CD4-positive, alpha-beta T cell treated with Interleukin-6 for 4 hours (primary cell): ENCODE results near the gene MAD1L1.
A peak's percentile ranks its signal among the peaks of the same experiment; 100 is the strongest.
"Not testable (repeated sequence)": the region's sequence is repeated elsewhere in the genome, so short reads cannot be mapped to it uniquely, and the experiment has no call there.

Experiments used
- DNase-seq: peaks from one replicate; pipeline ENCODE4 v3.0.0-alpha.2; 2020; ENCODE audit warnings: mixed read lengths

Gene MAD1L1

DNA sequence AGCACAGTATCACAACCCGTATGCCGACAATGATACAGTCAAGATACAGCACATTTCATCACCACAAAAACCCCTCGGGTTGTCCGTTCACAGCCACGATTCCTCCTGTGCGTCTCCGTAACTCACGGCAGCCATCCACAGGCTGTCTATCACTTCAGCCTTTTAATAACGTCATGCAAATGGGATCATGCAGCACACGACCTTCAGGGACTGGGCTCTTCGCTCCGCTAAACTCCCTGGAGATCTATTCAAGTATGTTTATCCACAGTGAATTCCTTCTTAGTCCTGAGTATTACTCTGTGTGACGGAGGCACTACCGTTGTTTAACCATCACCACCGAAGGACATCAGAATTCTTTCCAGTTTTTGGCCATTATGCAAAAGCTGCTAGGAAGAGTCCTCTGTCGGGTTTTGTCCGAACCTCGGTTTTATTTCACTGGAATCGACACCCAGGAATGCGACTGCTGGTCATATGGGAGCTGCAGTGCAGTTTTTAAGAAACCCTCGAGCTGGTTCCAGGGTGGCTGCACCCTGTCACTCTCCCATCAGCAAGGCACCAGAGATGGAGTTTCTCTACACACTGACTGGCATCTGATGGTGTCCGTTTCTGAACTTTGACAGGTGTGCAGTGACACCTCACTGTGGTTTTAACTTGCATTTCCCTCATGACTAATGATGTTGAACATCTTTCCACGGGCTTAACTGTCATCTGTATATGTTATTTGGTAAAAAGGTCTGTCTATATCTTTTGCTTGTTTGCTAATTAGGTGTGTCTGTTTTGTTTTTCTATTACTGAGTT, 193.6 kb downstream of the MAD1L1 start:
- DNase-seq, result peak; percentile 24

DNA sequence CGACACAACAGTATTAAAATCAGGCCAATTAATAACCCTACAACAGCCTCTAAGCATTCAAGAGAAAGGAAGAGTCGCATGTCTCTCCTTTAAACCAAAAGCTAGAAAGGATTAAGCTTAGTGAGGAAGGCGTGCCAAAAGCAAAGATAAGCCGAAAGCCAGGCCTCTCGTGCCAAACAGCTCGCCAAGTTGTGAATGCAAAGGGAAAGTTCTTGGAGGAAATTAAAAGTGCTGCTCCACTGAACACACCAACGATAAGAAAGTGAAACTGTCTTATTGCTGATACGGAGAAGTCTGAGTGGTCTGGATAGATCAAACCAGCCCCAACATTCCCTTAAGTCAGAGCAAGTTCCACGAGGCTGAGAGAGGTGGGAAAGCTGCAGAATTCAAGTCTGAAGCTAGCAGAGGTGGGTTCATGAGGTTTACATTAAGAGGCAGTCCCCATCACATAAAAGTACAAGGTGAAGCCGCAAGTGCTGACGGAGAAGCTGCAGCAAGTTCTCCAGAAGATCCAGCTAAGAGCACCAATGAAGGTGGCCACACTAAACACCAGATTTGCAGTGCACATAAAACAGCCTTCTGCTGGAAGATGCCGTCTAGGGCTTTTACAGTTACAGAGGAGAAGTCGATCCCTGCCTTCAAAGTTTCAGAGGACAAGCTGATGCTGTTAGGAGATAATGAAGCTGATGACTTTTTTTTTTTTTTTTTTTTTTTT, 194.8 kb downstream of the MAD1L1 start:
- DNase-seq, result peak; percentile 19

DNA sequence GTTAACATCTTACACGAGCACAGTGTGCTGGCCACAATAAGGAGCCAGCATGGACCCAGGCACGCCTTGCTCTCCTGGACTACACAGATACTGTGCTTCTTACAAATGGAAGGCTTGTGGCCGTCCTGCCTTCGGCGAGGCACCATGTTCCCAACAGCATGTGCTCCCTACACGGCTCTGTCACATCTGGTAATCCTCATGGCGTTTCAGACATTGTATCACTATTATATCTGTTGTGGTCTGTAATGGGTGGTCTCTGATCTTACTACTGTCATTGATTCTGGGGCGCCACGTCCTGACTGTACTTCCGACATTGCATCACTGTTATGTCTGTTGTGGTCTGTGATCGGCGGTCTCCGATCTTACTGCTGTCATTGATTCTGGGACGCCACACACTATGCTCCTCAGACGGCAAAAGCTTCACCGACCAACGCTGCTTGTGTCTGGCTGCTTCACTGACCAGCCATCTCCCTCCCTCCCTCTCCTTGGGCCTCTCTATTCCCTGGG, 195.4 kb downstream of the MAD1L1 start:
- peak; percentile 47 for DNase-seq

DNA sequence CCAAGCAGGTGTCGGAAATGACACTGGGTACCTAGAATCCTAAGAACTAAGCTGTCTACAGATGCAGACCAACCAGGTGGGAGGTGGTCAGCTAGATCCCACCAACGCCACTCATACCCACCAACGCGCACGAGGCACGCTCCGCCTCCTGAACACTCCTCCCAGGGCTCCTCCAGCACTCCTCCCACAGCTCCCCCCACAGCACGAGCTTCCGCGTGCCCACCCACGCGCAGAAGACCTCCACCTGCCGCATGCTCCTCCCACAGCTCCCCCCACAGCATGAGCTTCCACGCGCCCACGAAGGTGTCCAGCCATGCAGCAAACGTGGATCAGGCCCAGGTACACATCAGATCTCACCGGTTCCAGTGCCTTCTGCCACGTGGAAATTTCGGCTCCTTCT, 196.0 kb downstream of the MAD1L1 start:
- DNase-seq, result no peak

DNA sequence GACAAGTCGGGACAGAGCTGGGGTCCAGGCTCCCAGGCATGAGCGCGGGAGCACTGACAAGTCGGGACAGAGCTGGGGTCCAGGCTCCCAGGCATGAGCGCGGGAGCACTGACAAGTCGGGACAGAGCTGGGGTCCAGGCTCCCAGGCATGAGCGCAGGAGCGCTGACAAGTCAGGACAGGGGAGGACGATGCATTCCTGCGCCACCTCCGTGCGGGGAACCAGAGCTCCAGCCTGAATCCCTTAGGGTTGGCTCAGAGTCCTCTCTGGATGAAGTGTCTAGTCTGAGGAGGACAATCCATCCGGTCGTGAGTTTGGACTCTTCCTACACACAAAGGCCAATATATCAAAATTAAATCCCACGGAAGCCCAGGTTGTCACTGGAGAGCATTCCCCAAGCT, 196.5 kb downstream of the MAD1L1 start:
- not testable (repeated sequence) for DNase-seq

DNA sequence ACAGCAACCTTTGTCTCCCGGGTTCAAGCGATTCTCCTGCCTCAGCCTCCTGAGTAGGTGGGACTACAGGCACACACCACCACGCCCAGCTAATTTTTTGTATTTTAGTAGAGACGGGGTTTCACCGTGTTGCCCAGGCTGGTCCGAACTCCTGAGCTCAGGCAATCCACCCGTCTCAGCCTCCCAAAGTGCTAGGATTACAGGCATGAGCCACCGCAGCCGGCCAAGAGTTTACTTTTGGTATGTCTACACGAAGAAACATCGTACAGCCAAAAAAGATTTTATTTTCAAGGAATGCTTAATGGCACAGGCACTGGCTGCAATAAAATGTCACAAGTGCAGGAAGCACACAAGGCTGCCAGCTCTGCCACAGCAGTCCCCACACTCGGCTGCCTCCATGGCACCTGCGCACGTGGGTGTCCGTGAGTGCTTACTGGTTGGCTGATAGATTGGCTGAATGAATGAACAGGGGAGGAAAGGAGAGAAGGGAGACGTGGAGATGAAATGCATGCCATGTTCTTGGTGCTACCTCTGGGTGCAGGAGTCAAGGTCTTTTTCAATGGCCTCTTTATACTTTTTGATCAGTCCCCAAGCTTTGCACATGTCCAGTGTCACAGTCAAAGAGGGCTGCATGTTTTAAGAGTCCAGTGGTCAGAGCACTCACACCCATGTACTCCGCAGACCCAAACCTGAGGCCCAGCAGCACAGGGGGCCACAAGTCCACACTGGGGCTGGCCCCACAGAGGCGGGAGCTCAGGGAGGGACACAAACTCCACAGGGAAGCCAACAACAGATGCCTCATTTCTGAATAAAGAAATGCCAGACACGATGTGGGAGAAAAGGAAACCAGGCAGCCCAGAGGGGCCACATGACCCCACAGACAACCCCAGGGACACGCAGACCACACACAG, 198.2 kb downstream of the MAD1L1 start:
- no peak for DNase-seq

DNA sequence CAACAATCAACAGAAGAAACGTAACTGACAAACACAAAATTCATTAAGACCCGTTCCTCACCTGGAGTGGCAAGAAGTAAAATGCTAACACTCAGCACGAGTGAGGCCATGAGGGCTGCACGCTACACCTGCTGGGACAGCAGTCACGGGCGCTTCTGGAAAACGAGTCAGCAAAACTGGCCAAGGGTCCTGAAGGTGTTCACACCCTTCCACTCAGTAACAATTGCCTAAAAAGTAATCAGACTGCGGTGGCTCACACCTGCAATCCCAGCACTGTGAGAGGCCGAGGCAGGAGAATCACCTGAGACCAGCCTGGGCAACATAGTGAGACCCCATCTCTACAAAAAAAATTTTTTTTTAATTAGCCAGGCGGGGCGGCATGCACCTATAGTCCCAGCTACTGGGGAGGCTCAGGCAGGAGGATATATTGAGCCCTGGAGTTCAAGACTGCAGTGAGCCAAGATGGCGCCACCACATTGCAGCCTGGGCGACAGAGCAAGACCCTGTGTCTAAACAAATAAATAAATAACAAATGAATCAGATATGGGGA, 199.1 kb downstream of the MAD1L1 start:
- no peak for DNase-seq

DNA sequence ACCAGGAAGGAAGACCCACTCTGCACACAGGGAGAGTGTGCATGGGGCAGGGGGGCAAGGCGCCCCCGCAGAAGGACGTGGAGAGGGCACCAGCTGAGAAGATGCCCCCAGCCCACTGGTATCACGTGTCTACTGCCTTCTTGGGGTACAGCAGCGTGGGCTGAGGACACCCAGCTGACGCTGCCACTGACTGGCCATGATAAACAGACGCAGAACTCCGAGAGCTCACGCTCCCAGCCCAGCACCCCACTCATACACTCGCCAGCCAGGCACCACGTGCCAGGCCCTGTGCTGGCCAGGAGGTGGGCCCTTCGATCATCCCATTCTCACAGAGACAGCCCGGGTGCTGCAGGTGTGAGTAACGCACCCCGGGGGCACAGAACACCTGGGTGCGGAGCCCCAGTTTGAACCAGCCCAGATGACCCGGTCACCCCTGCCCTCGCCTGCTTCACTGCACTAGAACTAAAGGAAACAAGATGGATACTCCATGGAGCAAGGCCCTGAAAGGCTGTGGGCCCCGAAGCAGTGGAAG, 199.8 kb downstream of the MAD1L1 start:
- DNase-seq, result no peak

DNA sequence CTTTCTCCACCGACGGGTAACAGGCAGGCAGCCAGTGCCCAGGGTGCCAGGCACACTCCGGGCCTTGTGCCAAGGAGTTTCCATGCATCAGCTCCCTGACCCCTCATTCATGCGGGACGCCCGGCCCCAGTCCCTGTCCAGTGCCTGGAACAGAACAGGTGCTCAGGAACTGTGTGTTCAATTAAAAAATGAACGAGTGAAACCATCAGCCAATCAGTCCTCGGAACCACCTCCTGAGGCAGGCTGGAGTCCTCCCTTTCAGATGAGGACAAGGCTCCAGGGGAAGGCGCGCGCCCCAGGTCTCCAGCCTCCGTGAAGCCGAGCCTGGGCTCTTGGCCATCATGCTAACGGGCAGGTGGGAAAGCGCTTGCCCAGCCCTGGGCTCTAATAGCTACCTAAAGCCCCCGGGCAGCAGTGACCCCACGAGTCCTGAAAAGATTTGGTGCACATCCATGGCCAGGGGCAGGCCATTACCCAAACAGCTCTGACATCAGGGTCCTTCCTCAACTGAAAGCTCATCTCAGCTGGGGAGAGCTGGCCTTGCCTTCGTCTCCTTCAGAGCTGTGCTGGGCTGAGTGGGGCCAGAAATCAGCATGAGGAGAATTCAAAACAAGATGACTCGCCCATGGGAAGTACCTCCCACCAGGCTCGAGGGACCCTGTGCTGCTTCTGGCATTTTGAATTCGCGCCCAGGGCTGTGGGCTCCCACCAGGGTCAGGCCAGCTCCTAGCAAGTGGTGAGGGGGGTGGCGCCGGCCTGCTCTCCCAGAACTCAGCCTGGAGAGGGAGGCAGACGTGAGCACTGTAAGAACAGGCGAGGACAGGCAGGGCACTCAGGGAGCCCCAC, 200.5 kb downstream of the MAD1L1 start:
- DNase-seq, result no peak

DNA sequence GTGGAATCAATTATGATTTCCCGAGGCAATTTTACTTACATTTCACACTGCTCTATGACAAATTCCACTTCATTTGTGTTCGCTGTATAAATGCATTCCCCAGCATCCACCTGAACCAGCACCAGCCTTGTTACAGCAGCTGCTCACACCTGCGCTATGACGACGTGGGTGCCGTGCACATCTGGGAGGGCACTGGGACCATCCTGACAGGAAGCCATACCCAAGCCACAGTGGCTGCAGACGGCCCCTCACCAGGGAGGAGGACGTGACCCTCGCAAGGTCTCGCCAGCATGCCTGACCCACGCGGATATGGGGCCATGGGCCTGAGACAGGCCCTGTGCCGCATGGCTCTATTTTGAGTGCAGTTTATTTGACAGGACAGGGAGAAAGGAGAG, 201.3 kb downstream of the MAD1L1 start:
- DNase-seq, result no peak

DNA sequence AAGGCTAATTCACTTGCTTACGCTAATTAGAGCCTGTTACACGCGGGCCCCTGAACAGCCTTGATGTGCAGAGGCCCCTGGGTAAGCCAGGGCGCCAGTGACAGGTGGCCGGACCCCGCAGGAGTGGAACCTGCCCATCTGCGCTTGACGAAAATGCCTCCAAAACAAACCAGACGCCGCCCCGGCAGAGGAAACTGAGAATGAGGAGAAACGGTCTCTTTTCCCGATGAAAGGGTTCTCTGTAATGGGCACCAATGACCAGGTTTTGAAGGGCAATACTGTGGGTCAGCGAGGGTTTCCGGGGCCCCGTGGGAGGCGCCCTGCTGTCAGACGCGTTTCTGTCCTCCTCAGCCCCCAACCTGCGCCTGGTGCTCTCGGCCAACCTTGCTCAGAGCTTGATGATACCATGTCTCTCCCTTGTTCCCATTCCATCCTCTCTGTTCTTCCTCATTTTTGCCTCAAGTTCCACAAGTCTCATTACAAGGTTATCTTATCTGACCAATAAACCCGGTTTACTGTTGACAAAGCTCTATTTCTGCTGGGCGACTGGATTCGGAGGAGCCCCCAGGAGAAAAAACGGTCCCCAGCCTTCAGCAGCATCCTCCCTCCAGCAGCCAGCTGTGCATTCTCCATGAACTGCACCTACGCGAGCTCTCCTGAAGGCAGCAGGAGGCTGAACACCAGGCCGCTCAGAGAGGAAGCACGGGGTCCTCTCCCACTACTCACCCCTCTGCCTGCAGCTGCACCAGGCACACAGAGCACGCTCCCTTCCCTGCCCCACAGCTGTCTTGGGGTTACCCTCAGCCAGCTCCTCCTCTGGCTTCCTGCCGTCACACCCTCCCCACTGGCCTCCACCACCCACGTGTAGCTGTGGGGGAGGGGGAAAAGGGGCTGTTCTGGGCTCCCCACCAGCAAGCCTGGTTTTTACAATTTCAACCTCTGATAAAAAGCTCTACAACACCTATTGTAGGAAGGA, 202.0 kb downstream of the MAD1L1 start:
- peak; percentile 28 for DNase-seq

DNA sequence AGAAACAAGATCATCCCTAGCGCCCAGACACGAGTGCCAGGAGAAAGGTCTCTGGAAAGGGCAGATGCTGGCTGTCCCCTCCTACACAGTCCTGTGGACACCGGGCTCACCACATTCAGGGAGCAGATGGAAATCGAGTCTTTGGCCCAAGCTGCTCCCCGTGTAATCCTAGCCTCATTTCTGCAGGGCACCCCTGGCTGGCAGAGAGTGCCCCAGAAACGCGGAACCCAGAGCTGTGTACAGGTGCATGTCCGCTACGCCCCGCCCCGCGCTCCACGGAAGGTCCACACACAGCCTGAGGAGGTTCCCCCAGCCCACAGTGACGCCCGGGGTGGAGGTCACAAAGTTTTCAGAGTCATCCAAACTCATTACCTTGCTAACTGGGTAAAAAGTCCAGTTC, 202.8 kb downstream of the MAD1L1 start:
- no peak for DNase-seq

DNA sequence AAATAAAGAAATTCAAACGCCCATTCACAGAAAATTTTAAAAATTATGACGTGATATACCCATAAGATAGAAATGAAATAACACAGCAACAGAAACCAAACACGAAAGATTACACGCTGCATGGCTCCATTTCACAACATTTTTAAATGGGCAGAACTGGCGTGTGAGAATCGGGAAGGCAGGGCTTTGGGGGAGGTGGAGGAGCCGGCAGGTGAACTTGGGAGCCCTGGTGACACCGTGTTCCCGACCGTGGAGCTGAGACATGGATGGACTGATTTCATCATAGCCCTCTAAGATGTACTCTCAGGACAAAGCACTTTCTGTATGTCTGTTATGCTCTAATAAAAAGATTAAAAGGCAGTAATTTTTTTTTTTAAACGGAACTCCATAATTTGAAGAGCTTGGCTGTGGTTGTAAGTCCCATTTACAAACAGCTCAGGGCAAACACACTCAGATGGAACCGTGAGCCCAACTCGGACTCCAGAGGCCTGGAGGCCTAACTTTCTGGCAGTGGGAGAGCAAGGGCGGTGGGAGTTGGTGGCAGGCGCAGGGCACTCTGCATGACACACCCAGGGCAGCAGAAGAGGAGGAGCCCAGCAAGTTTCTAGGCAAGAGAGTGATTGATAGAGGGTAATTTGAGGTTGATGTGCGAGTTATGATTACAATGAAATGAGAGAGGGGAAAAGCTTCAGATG, 203.4 kb downstream of the MAD1L1 start:
- no peak for DNase-seq

DNA sequence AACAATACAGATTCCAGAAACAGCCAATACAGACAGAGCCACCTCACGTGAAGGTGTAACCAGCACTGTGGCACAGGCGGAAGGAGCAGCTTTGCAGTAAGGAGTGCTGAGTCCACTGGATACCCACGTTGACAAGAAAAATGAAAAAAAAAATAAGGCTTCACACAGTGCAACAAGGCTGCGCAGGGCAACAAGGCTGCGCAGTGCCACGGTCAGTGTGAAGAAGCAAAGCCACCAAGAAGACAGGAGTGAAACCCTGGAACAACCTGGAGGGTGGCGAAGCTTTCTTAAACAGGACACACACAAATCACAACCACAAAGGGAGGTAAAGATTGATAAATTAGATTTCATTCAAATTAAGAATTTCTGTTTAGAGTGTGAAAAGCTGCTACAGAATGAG, 204.0 kb downstream of the MAD1L1 start:
- DNase-seq, result no peak

DNA sequence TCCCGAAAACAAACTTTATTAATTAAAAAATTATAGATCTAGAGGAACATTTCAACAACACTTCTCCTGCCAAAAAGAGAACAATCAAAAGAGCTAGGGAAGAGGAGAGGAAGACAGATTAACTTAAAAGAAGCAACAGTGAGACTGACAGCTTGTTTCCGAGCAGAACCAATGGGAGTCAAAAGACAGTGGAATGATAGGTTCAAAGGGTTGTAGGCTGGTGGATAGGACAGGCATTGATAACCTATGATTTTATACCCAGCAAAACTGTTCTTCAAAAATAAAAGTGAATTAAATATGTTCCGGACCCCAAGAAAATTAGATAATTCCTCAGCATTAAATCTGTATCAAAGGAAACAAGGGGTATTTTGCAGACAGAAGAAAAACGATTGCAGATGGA, 207.6 kb downstream of the MAD1L1 start:
- no peak for DNase-seq

DNA sequence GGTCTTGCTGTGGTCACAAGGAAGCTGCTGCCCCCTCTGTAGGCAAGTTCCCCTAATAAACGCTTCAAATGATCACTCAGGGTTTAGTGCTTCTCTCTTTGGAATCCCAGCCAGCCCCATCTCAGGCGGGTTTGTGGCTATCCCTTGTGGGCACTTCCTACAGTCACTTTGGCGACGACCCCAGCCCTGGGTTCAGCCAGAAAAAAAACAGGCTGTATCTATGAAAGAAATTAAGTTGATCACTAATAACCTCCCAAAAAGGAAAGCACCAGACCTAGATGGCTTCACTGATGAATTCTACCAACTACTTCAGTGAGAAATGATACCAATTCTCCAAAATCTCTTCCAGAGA, 208.2 kb downstream of the MAD1L1 start:
- no peak for DNase-seq

DNA sequence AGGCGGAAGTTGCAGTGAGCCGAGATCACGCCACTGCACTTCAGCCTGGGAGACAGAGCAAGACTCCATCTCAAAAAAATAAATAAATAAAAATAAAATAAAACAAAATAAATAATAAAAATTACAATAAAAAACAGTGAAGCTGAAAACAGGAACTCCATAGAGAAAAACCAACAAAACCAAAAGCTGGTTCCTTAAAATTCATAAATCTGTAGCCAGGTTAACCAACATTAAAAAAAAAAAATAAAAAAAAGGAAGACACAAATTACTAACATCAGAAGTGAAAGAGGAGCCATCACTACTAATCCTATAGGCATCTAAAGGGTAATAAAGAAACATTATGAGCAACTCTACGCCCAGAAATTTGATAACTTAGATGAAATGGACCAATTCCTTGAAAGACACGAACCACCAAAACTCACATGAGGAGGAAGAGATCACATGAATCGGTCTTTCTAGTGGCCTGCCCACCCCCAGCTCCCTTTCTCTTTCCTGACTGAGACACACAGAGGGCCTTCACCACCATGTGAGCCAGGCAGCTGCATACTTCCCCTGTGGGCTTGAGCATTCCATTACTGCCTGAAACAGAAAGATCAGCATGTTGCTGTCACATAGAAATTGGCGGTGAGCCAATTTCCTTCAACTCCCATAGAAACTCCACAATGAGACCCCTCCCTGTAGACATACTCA, 208.7 kb downstream of the MAD1L1 start:
- DNase-seq, result no peak

DNA sequence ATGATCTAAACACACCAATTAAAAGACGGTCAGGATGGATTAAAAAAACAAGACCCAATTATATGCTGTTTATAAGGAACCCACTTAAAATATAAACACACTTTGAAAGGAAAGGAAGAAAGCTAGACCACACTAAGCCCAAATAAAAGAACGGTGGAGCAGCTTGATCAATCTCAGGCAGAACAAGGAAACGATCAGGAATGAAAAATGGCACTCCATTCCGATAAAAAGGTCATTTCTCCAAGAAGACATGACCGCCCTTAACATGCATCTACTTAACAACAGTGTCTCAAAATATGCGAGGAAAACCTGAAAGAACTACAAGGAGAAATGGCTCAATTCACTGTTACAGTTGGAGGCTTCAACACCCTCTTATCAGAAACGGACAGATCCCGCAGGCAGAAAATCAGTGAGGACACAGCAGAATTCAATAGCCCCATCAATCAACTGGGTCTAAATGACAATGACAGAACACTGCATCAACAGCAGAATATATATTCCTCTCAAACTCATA, 210.0 kb downstream of the MAD1L1 start:
- DNase-seq, result no peak

DNA sequence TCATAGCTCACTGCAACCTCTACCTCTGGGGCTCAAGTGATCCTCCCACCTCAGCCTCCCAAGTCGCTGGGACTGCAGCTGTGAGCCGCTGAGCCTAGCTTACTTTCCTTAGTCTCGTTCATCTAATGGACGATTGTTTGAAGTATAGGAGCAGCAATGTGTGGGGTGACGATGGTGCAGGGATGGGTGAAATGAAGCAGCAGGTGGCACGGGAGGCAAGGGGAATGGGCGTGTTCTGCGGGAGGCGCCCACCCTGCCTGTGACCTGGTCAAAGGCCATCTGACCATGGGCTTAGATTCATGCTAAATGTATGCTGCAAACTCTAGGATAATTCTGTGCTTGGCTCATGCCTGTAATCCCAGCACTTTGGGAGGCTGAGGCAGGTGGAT, 210.7 kb downstream of the MAD1L1 start:
- no peak for DNase-seq
